A549 (cell line): ENCODE measurements around the gene RGL4. TPM values are rescaled to one million over a fixed set of nuclear protein-coding genes. Genes with fewer than 3 reads are reported as not detected.
"Not testable (repeated sequence)": the region's sequence is repeated elsewhere in the genome, so short reads cannot be mapped to it uniquely, and the experiment has no call there.

Experiments
- ATAC-seq, 2 experiments: fragments of 200-7000 bp in 1 of 2; fragments of >200 bp in 1 of 2; cut with Nextera tagmentation in 1 of 2; cut with Tn5 transposase in 1 of 2; 3 replicates each; pipeline versions ENCODE4 v1.8.0 to v1.9.1; 2018 to 2020; ENCODE audit warnings: mild to moderate bottlenecking in 1 of 2, moderate library complexity in 1 of 2
- CTCF ChIA-PET: fragments of 300-600 bp; sonication (Branson Sonifier 250); formaldehyde crosslinking; extraction: SDS; loops from one replicate; lab custom pipeline; 2021; ENCODE audit warnings: antibody characterized with exemption, inconsistent platforms; lab: Yijun Ruan, JAX
- POLR2A ChIA-PET: fragments of 350-600 bp; formaldehyde crosslinking; extraction: SDS; loops from one replicate; lab custom pipeline; 2021; ENCODE audit warnings: antibody characterized with exemption, inconsistent platforms; lab: Yijun Ruan, JAX
- DNase-seq, 2 experiments: peaks; one replicate each; pipeline versions ENCODE4 v3.0.0 to v3.0.0-alpha.2; 2011 to 2016; ENCODE audit warnings: low read depth in 1 of 2, low spot score in 1 of 2
- FAIRE-seq: peaks from 2 replicates; lab custom pipeline; 2011; peaks lifted over from hg19 to GRCh38; lab: Jason Lieb, UNC
- H3K27ac ChIP-seq, 2 experiments: fragments of >200 bp; sonication (Bioruptor Twin); formaldehyde crosslinking; 3 replicates each; pipeline ENCODE4 v1.5.1; 2016 to 2017
- H3K4me1 ChIP-seq: fragments of >200 bp; sonication (Bioruptor Twin); formaldehyde crosslinking; 3 replicates; pipeline ENCODE4 v1.6.1; 2016
- H3K4me2 ChIP-seq: fragments of >200 bp; sonication (Bioruptor Twin); formaldehyde crosslinking; 3 replicates; pipeline ENCODE4 v1.6.1; 2016
- H3K4me3 ChIP-seq: fragments of >200 bp; sonication (Bioruptor Twin); formaldehyde crosslinking; 3 replicates; pipeline ENCODE4 v1.5.1; 2016
- H3K9me3 ChIP-seq: fragments of >200 bp; sonication (Bioruptor Twin); formaldehyde crosslinking; 3 replicates; pipeline ENCODE4 v1.6.1; 2016
- ATOH8 ChIP-seq: fragments of 250-450 bp; sonication (Bioruptor Pico); IDR thresholded peaks from 2 replicates; pipeline ENCODE4 v1.5.0; 2020; ENCODE audit warnings: low read depth, mild to moderate bottlenecking, moderate library complexity
- CHD4 ChIP-seq: fragments of 200-600 bp; sonication (generic); IDR thresholded peaks from 2 replicates; pipeline ENCODE4 v1.6.1; 2016; ENCODE audit warnings: antibody characterized with exemption, mild to moderate bottlenecking, borderline replicate concordance
- CTCF ChIP-seq: fragments of >200 bp; sonication (Bioruptor Twin); formaldehyde crosslinking; IDR thresholded peaks from 3 replicates; pipeline ENCODE4 v1.5.1; 2016
- EHF ChIP-seq: fragments of 250-450 bp; sonication (Bioruptor Pico); IDR thresholded peaks from 2 replicates; pipeline ENCODE4 v1.5.0; 2020; ENCODE audit warnings: mild to moderate bottlenecking
- ELK1 ChIP-seq: fragments of 150-350 bp; IDR thresholded peaks from 2 replicates; pipeline ENCODE4 v1.6.1; 2014; ENCODE audit warnings: low read depth, mild to moderate bottlenecking, low read length
- HES2 ChIP-seq: fragments of >200 bp; sonication (Bioruptor Twin); formaldehyde crosslinking; IDR thresholded peaks from 2 replicates; pipeline ENCODE4 v1.6.1; 2016
- HEYL ChIP-seq: fragments of 250-450 bp; sonication (Bioruptor Pico); IDR thresholded peaks from 2 replicates; pipeline ENCODE4 v1.8.0; 2021; ENCODE audit warnings: mild to moderate bottlenecking, moderate library complexity
- HOXB13 ChIP-seq: fragments of 250-450 bp; sonication (Bioruptor Pico); IDR thresholded peaks from 2 replicates; pipeline ENCODE4 v1.5.0; 2020; ENCODE audit warnings: low read depth, mild to moderate bottlenecking, moderate library complexity
- KDM1A ChIP-seq: fragments of 200-600 bp; sonication (generic); IDR thresholded peaks from 2 replicates; pipeline ENCODE4 v1.6.1; 2016; ENCODE audit warnings: low read depth, mild to moderate bottlenecking
- MAFK ChIP-seq: fragments of 450-650 bp; IDR thresholded peaks from 2 replicates; pipeline ENCODE4 v1.6.1; 2014; ENCODE audit not compliant: partially characterized antibody
- NPAS2 ChIP-seq: fragments of 250-450 bp; sonication (Bioruptor Pico); IDR thresholded peaks from 2 replicates; pipeline ENCODE4 v1.8.0; 2022; ENCODE audit warnings: mild to moderate bottlenecking, moderate library complexity, borderline replicate concordance
- NR3C1 ChIP-seq: fragments of >200 bp; sonication (Bioruptor Twin); formaldehyde crosslinking; IDR thresholded peaks from 3 replicates; pipeline ENCODE4 v1.6.1; 2017
- PBX3 ChIP-seq: IDR thresholded peaks from 2 replicates; pipeline ENCODE4 v1.6.1; 2012
- POLR2A ChIP-seq: IDR thresholded peaks from 2 replicates; pipeline ENCODE4 v1.6.1; 2012; ENCODE audit warnings: mild to moderate bottlenecking, low read length
- RAD21 ChIP-seq, 2 experiments: fragments of >200 bp in 1 of 2; sonication (Bioruptor Twin) in 1 of 2; formaldehyde crosslinking in 1 of 2; IDR thresholded peaks in 1 of 2; conservative IDR thresholded peaks in 1 of 2; 2 replicates in 1 of 2; 3 replicates in 1 of 2; pipeline ENCODE4 v1.6.1; 2012 to 2018; ENCODE audit warnings: inconsistent platforms in 1 of 2
- RCOR1 ChIP-seq: fragments of 150-350 bp; IDR thresholded peaks from 2 replicates; pipeline ENCODE4 v1.6.1; 2014; ENCODE audit warnings: antibody characterized with exemption, low read length, low read depth
- RFX5 ChIP-seq: fragments of 450-650 bp; IDR thresholded peaks from 2 replicates; pipeline ENCODE4 v1.7.1; 2014; ENCODE audit warnings: antibody characterized with exemption, mild to moderate bottlenecking, moderate library complexity
- TFCP2L1 ChIP-seq: fragments of 250-450 bp; sonication (Bioruptor Pico); IDR thresholded peaks from 2 replicates; pipeline ENCODE4 v1.5.0; 2021; ENCODE audit warnings: mild to moderate bottlenecking
- USF2 ChIP-seq: fragments of 450-650 bp; IDR thresholded peaks from 2 replicates; pipeline ENCODE4 v1.6.1; 2014; ENCODE audit warnings: antibody characterized with exemption
- ZC3H11A ChIP-seq: fragments of 450-650 bp; IDR thresholded peaks from 2 replicates; pipeline ENCODE4 v1.6.1; 2014; ENCODE audit warnings: antibody characterized with exemption, mild to moderate bottlenecking
- WGBS: methylation state at CpG from one replicate; pipeline ENCODE4 v1.1.6; 2017; ENCODE audit errors: missing lambda C conversion rate; 5-methylcytosine and 5-hydroxymethylcytosine counted together
- polyA plus RNA-seq, 4 experiments: library from polyadenylated mRNA; depleted of rRNA in 3 of 4; stranded (reverse); fragments of >200 nt; fragmentation: RNase III in 1 of 4; extraction: RNeasy Plus Mini Kit Qiagen cat#74134 plus additional on column Dnase treatment in 1 of 4; gene quantifications; 2 replicates in 3 of 4; 3 replicates in 1 of 4; pipeline ENCODE4 v1.2.3, GENCODE V29; 2011 to 2017

The RGL4 gene
- polyA plus RNA-seq, 2 of the 4 experiments (the other 2 are of a cell fraction) = not detected

GRCh38 chr22:23672307-23673049, 18.3 kb upstream of the RGL4 start:
- 96% methylated on average over 7 of the region's 8 CpGs for WGBS
- H3K27ac ChIP-seq, DNase-seq, FAIRE-seq, CTCF ChIA-PET, H3K4me1 ChIP-seq, POLR2A ChIA-PET, H3K4me3 ChIP-seq, H3K9me3 ChIP-seq, H3K4me2 ChIP-seq: not testable (repeated sequence)
- peak in 1 of 2 experiments; percentile 49; a peak in 1 of 6 replicates for ATAC-seq

- no peak for FAIRE-seq
- no peak for ATAC-seq
- WGBS = 89% methylated on average over 6 of the region's 7 CpGs
Measured at GRCh38 chr22:23673050-23673620, 17.7 kb upstream of the RGL4 start.

More at GRCh38 chr22:23673050-23673620, 17.7 kb upstream of the RGL4 start:
- Histone ChIP-seq H3K27ac (no peak overlapping the region), H3K4me1 (peaks cover 6% of the 10 kb centered on the region; the same call in 2 of the 3 replicates), H3K4me2 (no peak overlapping the region), H3K9me3 (no peaks in the 10 kb centered on the region), H3K4me3 (no peak overlapping the region)
- no peak for DNase-seq
- TF ChIP-seq USF2 (no peak), NPAS2 (no peak), TFCP2L1 (no peak), MAFK (no peak), ATOH8 (CRISPR knock-in tag) (no peak), HEYL (CRISPR knock-in tag) (no peak), ELK1 (no peak), POLR2A (no peak), HES2 (no peak), KDM1A (no peak), CHD4 (no peak), HOXB13 (CRISPR knock-in tag) (no peak), NR3C1 (no peak), ZC3H11A (no peak), RAD21 (conservative IDR thresholded peaks at IDR 0.05 in 1 of 2, IDR thresholded peaks at IDR 0.05 in 1 of 2) (no peak), RFX5 (no peak), EHF (CRISPR knock-in tag) (no peak), RCOR1 (no peak), CTCF (no peak), PBX3 (no peak)
- POLR2A ChIA-PET = no interaction called here
- CTCF ChIA-PET = no interaction called here
